SK-N-SH treated with all-trans-retinoic acid at 6 μM for 48 hours (cell line): ENCODE data around the gene ATXN10.

Experiments
- ATAC-seq: fragments of 200-7000 bp; cut with Tn5 transposase; 3 replicates; pipeline ENCODE4 v1.9.1; 2020; ENCODE audit warnings: mild to moderate bottlenecking, moderate library complexity
- CSDC2 ChIP-seq: fragments of 250-450 bp; sonication (Bioruptor Pico); IDR thresholded peaks from 2 replicates; pipeline ENCODE4 v1.5.0; 2020; ENCODE audit warnings: mild to moderate bottlenecking, moderate library complexity
- ESRRG ChIP-seq: fragments of 250-450 bp; sonication (Bioruptor Pico); IDR thresholded peaks from 2 replicates; pipeline ENCODE4 v1.6.1; 2021; ENCODE audit warnings: mild to moderate bottlenecking
- GLIS3 ChIP-seq: fragments of 250-450 bp; sonication (Bioruptor Pico); IDR thresholded peaks from 2 replicates; pipeline ENCODE4 v1.5.0; 2020; ENCODE audit warnings: mild to moderate bottlenecking, moderate library complexity
- ISL1 ChIP-seq: fragments of 250-450 bp; sonication (Bioruptor Pico); IDR thresholded peaks from 2 replicates; pipeline ENCODE4 v2.1.2; 2022; ENCODE audit warnings: mild to moderate bottlenecking, moderate library complexity
- OSR1 ChIP-seq: fragments of 250-450 bp; sonication (Bioruptor Pico); IDR thresholded peaks from 2 replicates; pipeline ENCODE4 v1.8.0; 2022; ENCODE audit warnings: moderate library complexity, mild to moderate bottlenecking, inconsistent platforms
- POU6F1 ChIP-seq: fragments of 250-450 bp; sonication (Bioruptor Pico); IDR thresholded peaks from 2 replicates; pipeline ENCODE4 v1.8.0; 2021; ENCODE audit warnings: low read depth, mild to moderate bottlenecking, moderate library complexity, borderline replicate concordance
- SNAI2 ChIP-seq: fragments of 250-450 bp; sonication (Bioruptor Pico); IDR thresholded peaks from 2 replicates; pipeline ENCODE4 v1.5.0; 2020; ENCODE audit warnings: mild to moderate bottlenecking, moderate library complexity
- TCF4 ChIP-seq: fragments of 250-450 bp; sonication (Bioruptor Pico); IDR thresholded peaks from 2 replicates; pipeline ENCODE4 v1.8.0; 2021; ENCODE audit warnings: mild to moderate bottlenecking, moderate library complexity, borderline replicate concordance
- TOX ChIP-seq: fragments of 250-450 bp; sonication (Bioruptor Pico); IDR thresholded peaks from 2 replicates; pipeline ENCODE4 v1.8.0; 2021; ENCODE audit warnings: mild to moderate bottlenecking, moderate library complexity, borderline replicate concordance
- ZC3H10 ChIP-seq: fragments of 250-450 bp; sonication (Bioruptor Pico); IDR thresholded peaks from 2 replicates; pipeline ENCODE4 v1.5.1; 2021; ENCODE audit warnings: mild to moderate bottlenecking, moderate library complexity
- ZFP3 ChIP-seq: fragments of 250-450 bp; sonication (Bioruptor Pico); IDR thresholded peaks from 2 replicates; pipeline ENCODE4 v1.5.0; 2020; ENCODE audit warnings: mild to moderate bottlenecking, moderate library complexity
- ZFP30 ChIP-seq: fragments of 450-650 bp; formaldehyde crosslinking; IDR thresholded peaks from 2 replicates; pipeline ENCODE4 v1.5.0; 2022; ENCODE audit warnings: mild to moderate bottlenecking, moderate library complexity
- ZNF565 ChIP-seq: fragments of 450-650 bp; formaldehyde crosslinking; conservative IDR thresholded peaks from 2 replicates; pipeline ENCODE4 v1.5.0; 2020; ENCODE audit warnings: low read depth, mild to moderate bottlenecking, moderate library complexity
- ZNF70 ChIP-seq: fragments of 450-650 bp; formaldehyde crosslinking; IDR thresholded peaks from 2 replicates; pipeline ENCODE4 v1.5.0; 2020; ENCODE audit warnings: mild to moderate bottlenecking, moderate library complexity
- ZNF8 ChIP-seq: fragments of 450-650 bp; formaldehyde crosslinking; IDR thresholded peaks from 2 replicates; pipeline ENCODE4 v1.5.0; 2020; ENCODE audit warnings: mild to moderate bottlenecking, moderate library complexity
- TF ChIP-seq, protein P1 (sequence below): fragments of 250-450 bp; sonication (Bioruptor Pico); IDR thresholded peaks from 2 replicates; pipeline ENCODE4 v1.5.0; 2020; ENCODE audit warnings: mild to moderate bottlenecking, moderate library complexity
- TF ChIP-seq, protein P2 (sequence below): fragments of 250-450 bp; sonication (Bioruptor Pico); IDR thresholded peaks from 2 replicates; pipeline ENCODE4 v1.5.1; 2020; ENCODE audit warnings: low read depth, mild to moderate bottlenecking, moderate library complexity

The ATXN10 gene

GRCh38 chr22:45864959-45865476 is 193.4 kb downstream of the ATXN10 start (continued):
- TF ChIP-seq, protein P1, sequence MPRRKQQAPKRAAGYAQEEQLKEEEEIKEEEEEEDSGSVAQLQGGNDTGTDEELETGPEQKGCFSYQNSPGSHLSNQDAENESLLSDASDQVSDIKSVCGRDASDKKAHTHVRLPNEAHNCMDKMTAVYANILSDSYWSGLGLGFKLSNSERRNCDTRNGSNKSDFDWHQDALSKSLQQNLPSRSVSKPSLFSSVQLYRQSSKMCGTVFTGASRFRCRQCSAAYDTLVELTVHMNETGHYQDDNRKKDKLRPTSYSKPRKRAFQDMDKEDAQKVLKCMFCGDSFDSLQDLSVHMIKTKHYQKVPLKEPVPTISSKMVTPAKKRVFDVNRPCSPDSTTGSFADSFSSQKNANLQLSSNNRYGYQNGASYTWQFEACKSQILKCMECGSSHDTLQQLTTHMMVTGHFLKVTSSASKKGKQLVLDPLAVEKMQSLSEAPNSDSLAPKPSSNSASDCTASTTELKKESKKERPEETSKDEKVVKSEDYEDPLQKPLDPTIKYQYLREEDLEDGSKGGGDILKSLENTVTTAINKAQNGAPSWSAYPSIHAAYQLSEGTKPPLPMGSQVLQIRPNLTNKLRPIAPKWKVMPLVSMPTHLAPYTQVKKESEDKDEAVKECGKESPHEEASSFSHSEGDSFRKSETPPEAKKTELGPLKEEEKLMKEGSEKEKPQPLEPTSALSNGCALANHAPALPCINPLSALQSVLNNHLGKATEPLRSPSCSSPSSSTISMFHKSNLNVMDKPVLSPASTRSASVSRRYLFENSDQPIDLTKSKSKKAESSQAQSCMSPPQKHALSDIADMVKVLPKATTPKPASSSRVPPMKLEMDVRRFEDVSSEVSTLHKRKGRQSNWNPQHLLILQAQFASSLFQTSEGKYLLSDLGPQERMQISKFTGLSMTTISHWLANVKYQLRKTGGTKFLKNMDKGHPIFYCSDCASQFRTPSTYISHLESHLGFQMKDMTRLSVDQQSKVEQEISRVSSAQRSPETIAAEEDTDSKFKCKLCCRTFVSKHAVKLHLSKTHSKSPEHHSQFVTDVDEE (CRISPR knock-in tag), result no peak
- TF ChIP-seq ZC3H10 (no peak), ISL1 (CRISPR knock-in tag) (no peak), ZNF565 (CRISPR knock-in tag) (no peak), GLIS3 (no peak)
- TF ChIP-seq, protein P2, sequence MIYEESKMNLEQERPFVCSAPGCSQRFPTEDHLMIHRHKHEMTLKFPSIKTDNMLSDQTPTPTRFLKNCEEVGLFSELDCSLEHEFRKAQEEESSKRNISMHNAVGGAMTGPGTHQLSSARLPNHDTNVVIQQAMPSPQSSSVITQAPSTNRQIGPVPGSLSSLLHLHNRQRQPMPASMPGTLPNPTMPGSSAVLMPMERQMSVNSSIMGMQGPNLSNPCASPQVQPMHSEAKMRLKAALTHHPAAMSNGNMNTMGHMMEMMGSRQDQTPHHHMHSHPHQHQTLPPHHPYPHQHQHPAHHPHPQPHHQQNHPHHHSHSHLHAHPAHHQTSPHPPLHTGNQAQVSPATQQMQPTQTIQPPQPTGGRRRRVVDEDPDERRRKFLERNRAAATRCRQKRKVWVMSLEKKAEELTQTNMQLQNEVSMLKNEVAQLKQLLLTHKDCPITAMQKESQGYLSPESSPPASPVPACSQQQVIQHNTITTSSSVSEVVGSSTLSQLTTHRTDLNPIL, result no peak

DNA sequence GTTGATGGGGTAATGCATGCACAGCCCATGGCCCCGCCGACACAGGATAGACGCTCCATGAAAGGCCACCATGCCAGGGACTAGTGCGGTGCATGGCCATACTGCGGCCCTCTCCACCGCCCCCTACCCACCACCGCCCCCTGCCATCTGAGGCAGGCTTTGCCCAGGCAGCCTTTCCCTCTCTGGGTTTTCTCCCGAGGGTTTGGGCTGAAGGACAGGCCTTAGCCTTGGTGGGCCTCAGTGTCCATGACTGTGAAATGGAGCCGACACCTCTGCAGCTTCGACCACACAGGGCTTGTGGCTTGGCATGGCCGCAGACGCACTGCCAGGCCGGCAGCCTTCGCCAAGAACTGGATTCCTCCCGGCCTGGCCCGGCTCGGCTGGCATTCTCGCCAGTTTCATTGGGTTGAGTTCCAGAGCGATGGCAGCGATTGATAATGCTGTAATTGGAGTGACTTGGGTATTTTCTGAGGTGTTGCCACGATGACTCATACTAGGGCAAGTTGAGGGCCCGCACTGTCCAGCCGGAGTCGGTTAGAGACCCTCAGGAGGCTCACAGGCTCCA is 194.0 kb downstream of the ATXN10 start:
- TF ChIP-seq CSDC2 (CRISPR knock-in tag), result no peak
- TF ChIP-seq ZNF8 (CRISPR knock-in tag), result no peak
- TF ChIP-seq ZC3H10, result no peak
- no peak for TF ChIP-seq POU6F1
- no peak for TF ChIP-seq GLIS3
- TF ChIP-seq, protein P1 (CRISPR knock-in tag), result no peak
- TF ChIP-seq TOX (CRISPR knock-in tag), result no peak
- TF ChIP-seq, all 23 proteins: peak for 0
- no peak for ATAC-seq

DNA sequence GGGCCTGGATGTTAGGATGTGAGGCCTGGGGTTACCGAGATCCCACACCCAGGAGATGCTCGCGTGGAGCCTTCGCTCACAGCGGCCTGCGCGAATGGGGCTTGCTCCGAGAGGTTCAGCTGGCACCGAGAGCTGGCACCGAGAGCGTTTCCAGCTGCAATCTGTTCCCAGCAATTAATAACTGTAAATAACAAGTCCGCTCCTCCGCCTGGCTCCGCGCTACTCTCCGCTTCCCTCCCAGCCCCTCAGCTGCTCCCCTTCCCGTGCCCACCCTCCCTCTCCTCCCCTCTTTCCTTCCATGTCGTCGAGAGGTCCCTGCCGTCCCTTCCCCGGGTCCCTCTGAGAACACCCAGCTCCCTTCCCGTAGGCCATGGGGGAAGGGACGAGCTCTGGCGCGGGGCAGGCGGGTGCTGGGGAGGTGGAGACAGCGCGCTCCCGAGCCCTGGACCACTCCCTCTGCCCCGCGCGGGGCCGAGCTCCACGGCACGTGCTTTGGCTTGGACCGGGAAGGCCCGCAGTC is 194.6 kb downstream of the ATXN10 start:
- TF ChIP-seq, protein P2, result no peak
- TF ChIP-seq TOX (CRISPR knock-in tag), result no peak
- no peak for TF ChIP-seq GLIS3
- no peak for TF ChIP-seq OSR1 (CRISPR knock-in tag)
- no peak for TF ChIP-seq ZNF70 (CRISPR knock-in tag)
- no peak for TF ChIP-seq TCF4 (CRISPR knock-in tag)
- TF ChIP-seq SNAI2 (CRISPR knock-in tag), result no peak
- no peak for ATAC-seq

- no peak; the same call in 2 of the 3 replicates for ATAC-seq
- TF ChIP-seq ESRRG (no peak), ZFP3 (no peak), SNAI2 (CRISPR knock-in tag) (no peak), ZFP30 (CRISPR knock-in tag) (no peak), POU6F1 (no peak), ZNF8 (CRISPR knock-in tag) (no peak)
Measured at GRCh38 chr22:45866646-45867117, 195.0 kb downstream of the ATXN10 start.
